Sigmoid colon (tissue), 7 donors: Measurements from ENCODE around the gene TRAF3IP1. TPM values are rescaled to one million over a fixed set of nuclear protein-coding genes. Genes with fewer than 3 reads are reported as not detected.

Source experiments
- DNase-seq: peaks from one replicate; pipeline ENCODE4 v3.0.0-alpha.2; 2019
- H3K27ac ChIP-seq, 4 donors: fragments of 200-600 bp; sonication (generic); one replicate each; pipeline ENCODE4 v1.5.1; 2016 to 2019; ENCODE audit warnings: mild to moderate bottlenecking in 1 of 4
- H3K27me3 ChIP-seq, 3 donors: fragments of 200-600 bp; sonication (generic); one replicate each; pipeline ENCODE4 v1.5.1; 2019; ENCODE audit warnings: mild to moderate bottlenecking in 1 of 3
- H3K36me3 ChIP-seq, 4 donors: fragments of 200-600 bp; sonication (generic); one replicate each; pipeline ENCODE4 v1.5.1; 2016 to 2019
- H3K4me1 ChIP-seq, 4 donors: fragments of 200-600 bp; sonication (generic); one replicate each; pipeline ENCODE4 v1.5.1; 2017 to 2019
- H3K4me3 ChIP-seq, 4 donors: fragments of 200-600 bp; sonication (generic); one replicate each; pipeline ENCODE4 v1.5.1; 2017 to 2019; ENCODE audit warnings: mild to moderate bottlenecking in 2 of 4, moderate library complexity in 1 of 4
- H3K9me3 ChIP-seq, 4 donors: fragments of 200-600 bp in 3 of 4; sonication (generic) in 3 of 4; one replicate each; pipeline versions ENCODE4 v1.5.1 to v1.6.1; 2013 to 2019
- CTCF ChIP-seq, 4 experiments: fragments of 450-650 bp in 3 of 4; fragments of 200-600 bp in 1 of 4; IDR thresholded peaks; one replicate each; pipeline ENCODE4 v1.5.1; 2016 to 2019; ENCODE audit warnings: antibody characterized with exemption in 4 of 4, mild to moderate bottlenecking in 3 of 4, moderate library complexity in 2 of 4
- EP300 ChIP-seq, 4 donors: sonication (generic); formaldehyde crosslinking; IDR thresholded peaks; one replicate each; pipeline ENCODE4 v1.6.1; 2017; ENCODE audit warnings: antibody characterized with exemption in 4 of 4
- POLR2A ChIP-seq, 2 donors: fragments of 450-650 bp; IDR thresholded peaks; one replicate each; pipeline ENCODE4 v1.6.1; 2016; ENCODE audit warnings: antibody characterized with exemption in 2 of 2, mild to moderate bottlenecking in 2 of 2, moderate library complexity in 2 of 2
- POLR2AphosphoS5 ChIP-seq, 4 donors: sonication (generic); formaldehyde crosslinking; IDR thresholded peaks; one replicate each; pipeline ENCODE4 v1.6.1; 2017; ENCODE audit warnings: antibody characterized with exemption in 4 of 4
- WGBS, 2 donors: extraction: QIAGEN DNeasy Blood & Tissue Kit; methylation state at CpG; one replicate each; pipeline ENCODE4 v1.1.7; 2013; 5-methylcytosine and 5-hydroxymethylcytosine counted together
- intact Hi-C: fragments of 100-400 bp; cut with DNase I; formaldehyde crosslinking; loops from one replicate; pipeline ENCODE4 v1.15.1; 2023
- polyA plus RNA-seq, 3 donors: library from polyadenylated mRNA; stranded (reverse); fragments of 200-250 nt; gene quantifications; one replicate each; pipeline ENCODE4 v1.2.3, GENCODE V29; 2013
- total RNA-seq, 4 donors: library from RNA; depleted of rRNA; stranded (reverse); fragments of >200 nt; gene quantifications; one replicate each; pipeline ENCODE4 v1.1.0, GENCODE V29; 2016
- donor health status: healthy with polysubstance abuse.
- donor health status: Bipolar disorder and iron deficiency.
- donor health status: healthy.

The TRAF3IP1 gene
- total and polyA plus RNA-seq, 7 donors = 6.9 to 20.8 (median 17.5) TPM

GRCh38 chr2:238280083-238280825 is 40.1 kb upstream of the TRAF3IP1 start:
- intact Hi-C loops = no loop called here
- WGBS, 2 donors = 20 to 70% methylated on average over 12 of the region's 12 CpGs
- no peaks in the 10 kb centered on the region for H3K27me3 ChIP-seq
- no peak overlapping the region for H3K4me3 ChIP-seq
- TF ChIP-seq POLR2A (IDR thresholded peaks at IDR 0.05) = no peak
- TF ChIP-seq CTCF (IDR thresholded peaks at IDR 0.05) = no peak
- no peak for TF ChIP-seq EP300 (IDR thresholded peaks at IDR 0.05)
- TF ChIP-seq POLR2AphosphoS5 (IDR thresholded peaks at IDR 0.05) = no peak
- DNase-seq = peak; percentile 58
- H3K4me1 ChIP-seq = peaks cover 0 to 49% (median 18%) of the 10 kb centered on the region in 4 donors
- peaks cover 0 to 24% (median 16%) of the 10 kb centered on the region in 4 donors for H3K36me3 ChIP-seq
- no peak overlapping the region for H3K27ac ChIP-seq
- no peaks in the 10 kb centered on the region for H3K9me3 ChIP-seq

DNA sequence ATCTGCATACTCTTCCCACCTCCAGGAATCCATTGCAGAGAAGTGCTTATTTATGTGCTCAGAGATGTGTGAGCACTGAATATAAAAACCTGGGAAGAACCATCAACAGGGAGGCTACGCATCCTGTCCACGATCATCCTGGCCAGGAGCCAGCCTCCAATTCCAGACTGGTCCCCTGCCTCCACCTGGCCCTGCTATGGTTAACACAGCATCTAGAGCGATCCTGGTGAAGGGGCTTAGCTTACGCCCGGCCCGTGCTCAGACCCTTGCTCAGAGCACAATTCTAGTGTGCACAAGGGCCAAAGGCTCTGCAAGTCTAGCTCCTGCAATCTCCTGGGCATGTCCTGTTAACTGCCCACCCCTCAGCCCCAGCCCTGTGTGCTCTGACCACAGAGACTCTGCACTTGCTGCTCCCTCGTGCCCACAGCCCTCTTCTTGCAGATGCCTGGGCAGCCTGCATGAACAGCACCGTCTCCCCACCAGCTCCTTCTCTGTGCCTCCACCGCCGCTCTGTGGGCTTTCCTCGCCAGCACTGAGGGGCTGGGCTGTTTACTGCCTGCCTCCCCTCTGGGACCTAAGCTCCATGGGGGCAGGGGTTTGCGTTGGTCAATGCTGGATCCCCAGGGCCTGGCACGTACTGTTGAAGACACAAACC is 38.4 kb upstream of the TRAF3IP1 start:
- intact Hi-C loops = no loop called here
- peak; percentile 63 for DNase-seq
- Histone ChIP-seq H3K27me3 (no peaks in the 10 kb centered on the region), H3K4me3 (no peak overlapping the region), H3K9me3 (no peaks in the 10 kb centered on the region), H3K4me1 (peaks cover 0 to 66% (median 35%) of the 10 kb centered on the region in 4 donors), H3K36me3 (peaks cover 0 to 7% (median 2%) of the 10 kb centered on the region in 4 donors), H3K27ac (no peak overlapping the region)
- 86 to 90% methylated on average over 13 of the region's 13 CpGs for WGBS, 2 donors
- no peak for TF ChIP-seq EP300 (IDR thresholded peaks at IDR 0.05)
- TF ChIP-seq POLR2AphosphoS5 (IDR thresholded peaks at IDR 0.05) = no peak
- no peak for TF ChIP-seq CTCF (IDR thresholded peaks at IDR 0.05)
- TF ChIP-seq POLR2A (IDR thresholded peaks at IDR 0.05) = no peak

DNA sequence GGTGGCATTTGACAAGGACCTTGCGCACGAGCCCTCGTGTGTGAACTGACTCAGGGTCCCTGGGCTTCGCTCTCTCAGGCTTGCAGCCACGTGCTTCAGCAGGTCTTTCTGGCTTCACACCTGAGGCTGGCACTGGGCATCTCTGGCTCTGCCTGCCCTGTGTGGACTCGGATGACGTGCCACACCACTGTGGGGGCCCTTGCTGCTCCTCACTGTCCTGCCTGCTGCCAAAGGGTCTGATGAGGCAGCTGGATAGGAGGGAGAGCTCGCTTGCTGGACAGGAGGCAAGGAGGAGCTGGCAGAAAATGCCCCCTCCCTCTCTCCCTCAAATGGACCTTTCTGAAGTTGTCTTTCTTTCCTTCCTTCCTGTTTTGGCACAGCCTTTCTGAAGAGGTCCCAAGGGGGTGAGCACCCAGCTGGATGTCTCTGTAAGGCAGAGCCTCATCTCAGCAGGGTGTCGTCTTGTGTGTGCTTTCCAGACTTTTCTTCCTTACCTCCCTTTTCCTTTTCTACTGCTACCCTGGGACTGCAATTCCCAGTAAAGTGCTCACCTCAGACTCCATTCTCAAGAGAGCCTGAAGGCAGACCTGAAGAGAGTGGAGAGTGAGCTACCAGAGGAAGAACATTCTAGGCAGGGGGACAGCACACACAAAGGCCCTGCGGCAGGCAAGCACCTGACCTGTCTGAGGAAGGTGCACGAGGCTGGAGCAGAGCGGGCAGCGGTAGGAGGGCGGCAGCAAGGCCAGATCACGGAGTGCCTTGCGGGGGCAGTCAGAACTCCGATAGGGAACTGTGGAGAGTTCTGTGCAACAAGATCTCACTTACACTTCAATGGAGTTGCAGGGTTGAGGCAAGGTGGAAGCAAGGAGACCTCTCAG is 37.2 kb upstream of the TRAF3IP1 start:
- DNase-seq = peak; percentile 57
- peaks cover 0 to 77% (median 44%) of the 10 kb centered on the region in 4 donors for H3K4me1 ChIP-seq
- H3K36me3 ChIP-seq = no peaks in the 10 kb centered on the region
- TF ChIP-seq EP300 (IDR thresholded peaks at IDR 0.05) (no peak), CTCF (IDR thresholded peaks at IDR 0.05) (no peak)
- intact Hi-C loops = no loop called here
- H3K27me3 ChIP-seq = no peaks in the 10 kb centered on the region
- no peaks in the 10 kb centered on the region for H3K9me3 ChIP-seq
- no peak overlapping the region for H3K4me3 ChIP-seq
- H3K27ac ChIP-seq = peak overlapping the region in 2 of 4 donors; percentile 5 to 97
- 89 to 92% methylated on average over 17 of the region's 17 CpGs for WGBS, 2 donors

- no peak for TF ChIP-seq POLR2AphosphoS5 (IDR thresholded peaks at IDR 0.05)
- TF ChIP-seq EP300 (IDR thresholded peaks at IDR 0.05) = no peak
- TF ChIP-seq CTCF (IDR thresholded peaks at IDR 0.05) = no peak
- no peak for TF ChIP-seq POLR2A (IDR thresholded peaks at IDR 0.05)
- Histone ChIP-seq H3K27ac (peak overlapping the region; percentile 93 to 97 (median 94)), H3K4me1 (peaks cover 0 to 76% (median 50%) of the 10 kb centered on the region in 4 donors), H3K27me3 (no peaks in the 10 kb centered on the region), H3K9me3 (no peaks in the 10 kb centered on the region), H3K4me3 (no peak overlapping the region), H3K36me3 (no peaks in the 10 kb centered on the region)
- intact Hi-C loops = loop anchor here (5.0 kb wide), 2 partner anchors 142 to 312 kb away; partner anchors contain the start of gene ASB1
- 23 to 75% methylated on average over 11 of the region's 11 CpGs for WGBS, 2 donors
- peak; percentile 56 for DNase-seq
Measured at GRCh38 chr2:238284802-238285515, 35.4 kb upstream of the TRAF3IP1 start.
